Endothelial cell (in vitro differentiated cells): ENCODE data around the gene EEF1AKMT3. TPM values are rescaled to one million over a fixed set of nuclear protein-coding genes. Genes with fewer than 3 reads are reported as not detected.

Source experiments
- DNase-seq: peaks from one replicate; pipeline ENCODE4 v3.0.0; 2021; ENCODE audit warnings: low spot score
- H3K27ac Mint-ChIP-seq: one replicate; pipeline ENCODE4 v1.8.0; 2021; ENCODE audit warnings: mixed read lengths, inconsistent platforms; ENCODE audit not compliant: unreplicated experiment
- H3K27me3 Mint-ChIP-seq: one replicate; pipeline ENCODE4 v1.8.0; 2021; ENCODE audit warnings: mild to moderate bottlenecking, moderate library complexity, mixed read lengths, inconsistent platforms; ENCODE audit not compliant: unreplicated experiment
- H3K36me3 Mint-ChIP-seq: one replicate; pipeline ENCODE4 v1.8.0; 2021; ENCODE audit warnings: mild to moderate bottlenecking, low read depth, mixed read lengths, inconsistent platforms; ENCODE audit not compliant: unreplicated experiment
- H3K4me1 Mint-ChIP-seq: one replicate; pipeline ENCODE4 v1.8.0; 2021; ENCODE audit warnings: mild to moderate bottlenecking, mixed read lengths, inconsistent platforms; ENCODE audit not compliant: unreplicated experiment
- H3K4me3 Mint-ChIP-seq: one replicate; pipeline ENCODE4 v1.8.0; 2021; ENCODE audit warnings: mild to moderate bottlenecking, mixed read lengths, inconsistent platforms; ENCODE audit not compliant: unreplicated experiment
- H3K9me3 Mint-ChIP-seq: one replicate; pipeline ENCODE4 v1.8.0; 2021; ENCODE audit warnings: mixed read lengths, inconsistent platforms; ENCODE audit not compliant: unreplicated experiment
- CTCF ChIP-seq: fragments of 200-600 bp; sonication (generic); IDR thresholded peaks from one replicate; pipeline ENCODE4 v1.5.0; 2021; ENCODE audit warnings: antibody characterized with exemption; ENCODE audit not compliant: unreplicated experiment
- total RNA-seq: library from RNA; stranded (reverse); fragmentation: NEBNext Ultra II Directional; extraction: Animal tissue kit (Norgen Biotek cat#: 25700); gene quantifications from one replicate; pipeline ENCODE4 v1.2.1, GENCODE V29; 2021; ENCODE audit not compliant: unreplicated experiment

Gene EEF1AKMT3
- total RNA-seq, 1 donor from 2014 or later = 8.6 TPM

GRCh38 chr12:57735198-57735855 lies 37.1 kb upstream of the EEF1AKMT3 start:
- Mint-ChIP-seq H3K4me1 (peaks cover 27% of the 10 kb centered on the region), H3K27ac (peak overlapping the region; percentile 58), H3K36me3 (peaks cover 32% of the 10 kb centered on the region), H3K9me3 (no peaks in the 10 kb centered on the region), H3K4me3 (peak overlapping the region; percentile 82), H3K27me3 (peaks cover 33% of the 10 kb centered on the region)
- no peak for DNase-seq
- no peak for TF ChIP-seq CTCF

GRCh38 chr12:57735952-57736740 lies 36.3 kb upstream of the EEF1AKMT3 start:
- Mint-ChIP-seq H3K4me3 (peak overlapping the region; percentile 90), H3K9me3 (no peaks in the 10 kb centered on the region), H3K36me3 (peaks cover 32% of the 10 kb centered on the region), H3K4me1 (peaks cover 34% of the 10 kb centered on the region), H3K27ac (peak overlapping the region; percentile 94), H3K27me3 (peaks cover 34% of the 10 kb centered on the region)
- TF ChIP-seq CTCF = no peak
- peak; percentile 61 for DNase-seq

DNA sequence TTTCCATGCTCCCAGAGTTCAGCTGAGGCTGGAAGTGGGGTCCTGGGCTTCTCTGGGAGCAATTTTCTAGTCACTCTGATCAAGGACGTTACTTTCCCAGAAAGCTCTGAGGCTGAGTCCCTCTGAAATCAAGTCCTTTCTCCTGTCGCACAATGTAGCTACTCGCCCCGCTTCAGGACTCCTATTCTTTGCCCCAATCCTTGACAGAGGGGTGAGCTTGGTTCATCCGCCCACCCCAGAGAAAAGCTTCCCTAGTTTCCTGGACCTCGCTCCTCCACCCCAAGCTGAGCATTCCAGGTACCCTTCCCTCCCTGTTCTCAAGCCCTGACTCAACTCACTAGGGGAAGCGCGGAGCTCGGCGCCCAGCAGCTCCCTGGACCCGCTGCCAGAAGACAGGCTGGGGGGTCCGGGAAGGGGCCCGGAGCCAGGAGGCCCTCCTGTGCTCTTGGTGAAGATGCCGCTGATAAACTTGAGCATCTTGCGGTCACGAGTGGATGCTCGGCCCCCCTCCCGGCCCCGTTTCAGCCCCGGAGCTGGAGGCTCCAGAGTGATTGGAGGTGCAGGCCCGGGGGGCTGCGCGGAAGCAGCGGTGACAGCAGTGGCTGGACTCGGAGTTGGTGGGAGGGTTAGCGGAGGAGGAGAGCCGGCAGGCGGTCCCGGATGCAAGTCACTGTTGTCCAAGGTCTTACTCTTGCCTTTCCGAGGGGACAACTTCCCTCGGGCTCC lies 35.5 kb upstream of the EEF1AKMT3 start:
- H3K36me3 Mint-ChIP-seq = peaks cover 28% of the 10 kb centered on the region
- H3K9me3 Mint-ChIP-seq = no peaks in the 10 kb centered on the region
- peak overlapping the region; percentile 94 for H3K27ac Mint-ChIP-seq
- H3K27me3 Mint-ChIP-seq = peaks cover 38% of the 10 kb centered on the region
- peaks cover 39% of the 10 kb centered on the region for H3K4me1 Mint-ChIP-seq
- TF ChIP-seq CTCF = no peak
- H3K4me3 Mint-ChIP-seq = peak overlapping the region; percentile 90
- no peak for DNase-seq

DNA sequence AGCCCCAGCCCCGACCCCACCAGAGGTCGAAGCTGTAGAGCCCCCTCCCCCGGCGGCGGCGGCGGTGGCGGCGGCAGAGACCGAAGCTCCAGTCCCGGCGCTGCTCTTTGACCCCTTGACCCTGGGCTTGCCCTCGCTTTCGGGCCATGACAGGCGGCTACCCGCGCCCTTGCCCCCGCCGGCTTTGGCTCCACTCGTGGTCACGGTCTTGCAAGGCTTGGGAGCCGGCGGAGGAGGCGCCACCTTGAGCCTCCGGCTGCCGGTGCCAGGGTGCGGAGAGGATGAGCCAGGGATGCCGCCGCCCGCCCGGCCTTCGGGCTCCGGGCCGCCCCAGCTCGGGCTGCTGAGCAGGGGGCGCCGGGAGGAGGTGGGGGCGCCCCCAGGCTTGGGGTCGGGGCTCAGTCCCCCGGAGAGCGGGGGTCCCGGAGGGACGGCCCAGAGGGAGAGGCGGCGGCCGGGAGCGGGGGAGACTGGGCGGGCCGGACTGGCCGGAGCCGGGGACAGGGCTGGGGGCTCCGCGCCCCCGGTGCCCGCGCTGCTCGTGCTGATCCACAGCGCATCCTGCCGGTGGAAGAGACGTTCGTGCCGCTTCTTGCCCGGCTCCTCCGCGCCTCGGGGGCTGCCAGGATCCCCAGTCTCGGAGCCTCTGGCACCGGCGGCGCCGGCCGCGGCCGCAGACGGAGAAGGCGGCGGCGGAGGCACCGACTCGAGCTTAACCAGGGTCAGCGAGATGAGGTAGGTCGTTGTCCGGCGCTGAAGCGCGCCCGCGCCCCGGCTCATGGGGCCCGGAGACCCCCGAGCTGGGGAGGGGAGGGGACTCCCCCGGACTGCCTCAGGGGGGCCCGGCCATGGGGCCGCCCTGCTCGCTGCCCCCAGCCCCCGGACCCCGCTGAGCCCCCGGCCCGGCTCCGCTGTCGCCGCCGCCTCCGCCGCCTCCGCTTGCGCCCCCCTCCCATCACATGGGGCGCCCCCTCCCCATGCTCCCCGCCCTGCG lies 34.6 kb upstream of the EEF1AKMT3 start:
- Mint-ChIP-seq H3K4me3 (no peak overlapping the region), H3K27me3 (peaks cover 41% of the 10 kb centered on the region), H3K9me3 (no peaks in the 10 kb centered on the region), H3K27ac (no peak overlapping the region), H3K36me3 (peaks cover 24% of the 10 kb centered on the region), H3K4me1 (peaks cover 36% of the 10 kb centered on the region)
- DNase-seq = peak; percentile 48
- TF ChIP-seq CTCF = no peak
